Mesendoderm (in vitro differentiated cells): ENCODE data around the gene ACTR8.

ENCODE experiments used
- DNase-seq: peaks from one replicate; pipeline ENCODE4 v3.0.0; 2013
- H2AK5ac ChIP-seq: 2 replicates; pipeline ENCODE4 v1.6.1; 2013; ENCODE audit warnings: low read length, inconsistent platforms
- H2BK120ac ChIP-seq: 2 replicates; pipeline ENCODE4 v1.6.1; 2013; ENCODE audit warnings: low read depth, mild to moderate bottlenecking, low read length, moderate library complexity, mixed read lengths
- H2BK15ac ChIP-seq: replicated peaks from 2 replicates; pipeline ENCODE4 v1.6.1; 2013; ENCODE audit warnings: low read depth, mild to moderate bottlenecking, moderate library complexity
- H2BK5ac ChIP-seq: 2 replicates; pipeline ENCODE4 v1.6.1; 2013; ENCODE audit warnings: low read length, inconsistent platforms
- H3K18ac ChIP-seq: 2 replicates; pipeline ENCODE4 v1.6.1; 2013; ENCODE audit warnings: mild to moderate bottlenecking, low read length, mixed read lengths
- H3K23ac ChIP-seq: one replicate; pipeline ENCODE4 v1.6.1; 2013; ENCODE audit warnings: low read length
- H3K27ac ChIP-seq: 2 replicates; pipeline ENCODE4 v1.5.1; 2013; ENCODE audit warnings: low read depth, mild to moderate bottlenecking, inconsistent platforms, low read length, moderate library complexity
- H3K27me3 ChIP-seq: 2 replicates; pipeline ENCODE4 v1.6.1; 2013; ENCODE audit warnings: low read length, control low read depth, mild to moderate bottlenecking, inconsistent platforms; ENCODE audit not compliant: insufficient read depth, poor library complexity
- H3K36me3 ChIP-seq: 2 replicates; pipeline ENCODE4 v1.6.1; 2013; ENCODE audit warnings: low read length, inconsistent platforms; ENCODE audit not compliant: control insufficient read depth, insufficient read depth
- H3K4ac ChIP-seq: one replicate; pipeline ENCODE4 v1.6.1; 2013; ENCODE audit warnings: low read depth, mild to moderate bottlenecking, low read length, moderate library complexity
- H3K4me1 ChIP-seq: 2 replicates; pipeline ENCODE4 v1.6.1; 2013; ENCODE audit warnings: low read depth, low read length, inconsistent platforms; ENCODE audit not compliant: control insufficient read depth
- H3K4me2 ChIP-seq: 2 replicates; pipeline ENCODE4 v1.6.1; 2013; ENCODE audit warnings: low read length
- H3K4me3 ChIP-seq: 2 replicates; pipeline ENCODE4 v1.5.1; 2013; ENCODE audit warnings: mild to moderate bottlenecking, low read length
- H3K56ac ChIP-seq: one replicate; pipeline ENCODE4 v1.6.1; 2013; ENCODE audit warnings: low read length
- H3K79me1 ChIP-seq: 2 replicates; pipeline ENCODE4 v1.6.1; 2013; ENCODE audit warnings: low read length, inconsistent platforms
- H3K79me2 ChIP-seq: 2 replicates; pipeline ENCODE4 v1.6.1; 2013; ENCODE audit warnings: mild to moderate bottlenecking, low read length; ENCODE audit not compliant: control insufficient read depth, insufficient read depth
- H3K9ac ChIP-seq: 2 replicates; pipeline ENCODE4 v1.6.1; 2013; ENCODE audit warnings: low read length, inconsistent platforms
- H4K5ac ChIP-seq: one replicate; pipeline ENCODE4 v1.6.1; 2013; ENCODE audit warnings: low read length
- H4K8ac ChIP-seq: one replicate; pipeline ENCODE4 v1.6.1; 2013; ENCODE audit warnings: low read depth, mild to moderate bottlenecking, control low read depth, low read length, moderate library complexity
- WGBS: extraction: QIAGEN DNeasy Blood & Tissue Kit; methylation state at CpG from one replicate; pipeline ENCODE4 v1.1.7; 2013; ENCODE audit warnings: low lambda C conversion rate, missing lambda C conversion rate; ENCODE audit not compliant: insufficient coverage; ENCODE audit errors: extremely low coverage; 5-methylcytosine and 5-hydroxymethylcytosine counted together

Gene ACTR8

GRCh38 chr3:53862241-53862640 is 19.7 kb downstream of the ACTR8 start:
- Histone ChIP-seq H3K27ac (no peak overlapping the region), H3K36me3 (peaks cover 1% of the 10 kb centered on the region), H2AK5ac (no peak overlapping the region), H4K8ac (no peak overlapping the region), H3K23ac (no peak overlapping the region), H3K4me3 (no peak overlapping the region), H3K4me2 (no peak overlapping the region), H2BK5ac (no peak overlapping the region), H3K79me2 (no peaks in the 10 kb centered on the region), H3K4me1 (no peaks in the 10 kb centered on the region), H4K5ac (no peak overlapping the region), H3K56ac (no peak overlapping the region), H2BK120ac (no peak overlapping the region), H3K18ac (no peak overlapping the region), H3K4ac (no peak overlapping the region), H3K79me1 (no peaks in the 10 kb centered on the region), H3K27me3 (no peaks in the 10 kb centered on the region), H2BK15ac (no peak overlapping the region), H3K9ac (no peak overlapping the region)
- no peak for DNase-seq
- no CpG with 5 or more reads among the region's 3 CpGs for WGBS

DNA sequence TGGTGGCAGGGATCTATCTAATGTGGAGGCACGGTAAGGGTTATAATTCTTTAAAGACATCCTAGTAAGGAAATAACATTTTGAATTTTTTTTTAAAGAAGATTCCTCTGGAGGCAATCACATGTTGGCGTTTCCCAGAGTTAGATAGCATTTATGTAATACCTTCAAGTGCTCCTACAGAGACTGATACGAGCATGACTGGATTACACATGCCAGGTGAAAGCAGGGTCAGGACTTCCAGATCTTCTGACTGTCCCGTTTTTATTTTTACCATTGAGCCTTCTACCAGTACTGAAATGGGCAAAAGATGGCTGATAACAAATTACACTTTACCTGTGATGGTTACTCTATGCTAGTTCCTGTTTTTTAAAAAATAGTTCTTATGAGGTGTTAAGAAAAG is 21.8 kb downstream of the ACTR8 start:
- Histone ChIP-seq H3K27me3 (no peaks in the 10 kb centered on the region), H3K4me2 (no peak overlapping the region), H3K18ac (no peak overlapping the region), H3K4ac (no peak overlapping the region), H2AK5ac (no peak overlapping the region), H3K4me1 (no peaks in the 10 kb centered on the region), H4K5ac (no peak overlapping the region), H4K8ac (no peak overlapping the region), H3K27ac (no peak overlapping the region), H3K9ac (no peak overlapping the region), H3K4me3 (no peak overlapping the region), H3K56ac (no peak overlapping the region), H3K79me2 (no peaks in the 10 kb centered on the region), H2BK120ac (no peak overlapping the region), H2BK15ac (no peak overlapping the region), H3K36me3 (peaks cover 1% of the 10 kb centered on the region), H3K23ac (no peak overlapping the region), H2BK5ac (no peak overlapping the region), H3K79me1 (no peaks in the 10 kb centered on the region)
- no CpG with 5 or more reads among the region's 4 CpGs for WGBS
- no peak for DNase-seq

DNA sequence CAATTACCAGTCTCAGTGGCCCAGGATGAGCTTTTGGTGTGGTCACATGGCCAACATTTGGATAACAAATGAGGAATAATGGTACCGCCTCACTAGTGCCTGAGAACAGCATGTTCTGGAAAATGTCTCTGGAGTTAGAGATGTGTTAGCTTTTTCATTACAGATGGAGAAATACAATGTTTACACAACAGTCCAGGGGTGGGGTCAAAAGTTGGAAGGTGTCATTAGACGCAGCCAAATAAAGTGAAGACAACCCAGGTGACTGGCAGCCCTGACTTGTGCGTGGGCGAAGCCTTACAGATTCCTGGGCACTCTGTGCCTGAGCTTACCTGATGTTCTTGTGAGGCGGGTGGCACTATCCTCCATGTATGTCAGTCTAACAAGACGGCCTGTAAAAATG is 22.8 kb downstream of the ACTR8 start:
- DNase-seq: no peak
- H3K36me3 ChIP-seq: no peaks in the 10 kb centered on the region

DNA sequence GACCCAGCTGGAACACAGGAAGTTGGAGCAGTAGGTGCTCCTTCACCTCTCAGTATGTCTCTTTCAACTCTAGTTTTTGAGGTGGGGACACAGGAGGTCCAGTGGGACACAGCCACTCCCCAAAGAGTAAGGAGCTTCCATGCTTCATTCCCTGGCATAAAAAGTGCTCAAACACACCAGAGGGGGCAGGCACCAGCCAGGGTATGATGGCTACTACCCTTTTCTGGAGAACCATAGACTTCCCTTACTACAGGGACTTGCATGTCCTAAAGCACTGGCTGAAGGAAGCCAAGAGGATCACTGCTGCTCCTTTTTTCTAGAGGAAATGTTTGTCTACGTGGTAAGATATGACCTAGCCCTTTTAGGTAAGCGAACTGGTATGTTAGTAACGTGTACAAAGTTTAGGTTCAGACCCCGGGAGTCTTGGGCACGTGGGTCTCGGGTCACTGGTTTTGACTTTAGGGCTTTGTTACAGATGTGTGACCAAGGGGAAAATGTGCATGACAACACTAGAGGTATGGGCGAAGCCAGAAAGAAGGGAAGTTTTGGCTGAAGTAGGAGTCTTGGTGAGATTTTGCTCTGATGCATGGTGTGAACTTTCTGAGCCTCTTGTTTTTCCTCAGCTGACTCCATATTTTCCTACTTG is 23.7 kb downstream of the ACTR8 start:
- Histone ChIP-seq H3K4me2 (no peak overlapping the region), H3K27ac (no peak overlapping the region), H3K79me2 (no peaks in the 10 kb centered on the region), H2BK5ac (no peak overlapping the region), H3K36me3 (no peaks in the 10 kb centered on the region), H3K9ac (no peak overlapping the region), H3K4me3 (no peak overlapping the region), H3K18ac (no peak overlapping the region), H3K23ac (no peak overlapping the region), H3K4me1 (no peaks in the 10 kb centered on the region), H3K56ac (no peak overlapping the region), H2AK5ac (no peak overlapping the region), H2BK15ac (no peak overlapping the region), H2BK120ac (no peak overlapping the region), H4K5ac (no peak overlapping the region), H3K27me3 (no peaks in the 10 kb centered on the region), H3K4ac (no peak overlapping the region), H3K79me1 (no peaks in the 10 kb centered on the region), H4K8ac (no peak overlapping the region)
- DNase-seq: no peak
- WGBS: no CpG with 5 or more reads among the region's 7 CpGs

More for the DNA sequence above, 22.8 kb downstream of the ACTR8 start:
- H3K23ac ChIP-seq: no peak overlapping the region
- no peaks in the 10 kb centered on the region for H3K27me3 ChIP-seq
- no peak overlapping the region for H2AK5ac ChIP-seq
- H3K4me1 ChIP-seq: no peaks in the 10 kb centered on the region
- H3K4ac ChIP-seq: no peak overlapping the region
- H3K27ac ChIP-seq: no peak overlapping the region
- H4K8ac ChIP-seq: no peak overlapping the region
- H3K56ac ChIP-seq: no peak overlapping the region
- no peak overlapping the region for H3K18ac ChIP-seq
- H2BK120ac ChIP-seq: no peak overlapping the region
- H3K9ac ChIP-seq: no peak overlapping the region
- H3K79me1 ChIP-seq: no peaks in the 10 kb centered on the region
- WGBS: no CpG with 5 or more reads among the region's 6 CpGs
- no peak overlapping the region for H3K4me3 ChIP-seq
- H4K5ac ChIP-seq: no peak overlapping the region
- H2BK15ac ChIP-seq: no peak overlapping the region
- H2BK5ac ChIP-seq: no peak overlapping the region
- no peaks in the 10 kb centered on the region for H3K79me2 ChIP-seq
- H3K4me2 ChIP-seq: no peak overlapping the region

DNA sequence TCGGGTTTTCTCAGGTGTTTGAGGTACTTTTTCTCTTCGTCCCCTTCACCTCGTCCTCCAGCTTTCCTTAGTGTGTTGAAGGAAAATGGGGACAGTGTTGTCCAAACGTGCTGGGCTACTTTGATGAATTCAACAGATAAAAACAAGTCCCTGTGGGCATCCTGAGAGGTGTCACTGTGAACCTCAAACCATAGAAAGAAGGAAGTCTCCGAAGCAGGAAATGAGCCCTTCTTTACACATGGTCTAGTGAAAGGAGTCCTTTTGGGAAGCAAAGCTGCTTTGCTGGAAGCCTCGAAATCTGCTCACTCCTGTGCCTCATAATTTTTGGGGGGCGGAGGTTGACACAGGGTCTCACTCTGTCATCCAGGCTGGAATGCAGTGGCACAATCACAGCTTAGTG is 25.0 kb downstream of the ACTR8 start:
- H3K56ac ChIP-seq: no peak overlapping the region
- no peak overlapping the region for H3K4me3 ChIP-seq
- H3K4ac ChIP-seq: no peak overlapping the region
- H3K27me3 ChIP-seq: no peaks in the 10 kb centered on the region
- no peak overlapping the region for H2BK120ac ChIP-seq
- H3K23ac ChIP-seq: no peak overlapping the region
- H2BK15ac ChIP-seq: no peak overlapping the region
- no peak overlapping the region for H3K27ac ChIP-seq
- H2AK5ac ChIP-seq: no peak overlapping the region
- H3K9ac ChIP-seq: no peak overlapping the region
- WGBS: no CpG with 5 or more reads among the region's 7 CpGs
- H3K18ac ChIP-seq: no peak overlapping the region
- H3K4me1 ChIP-seq: no peaks in the 10 kb centered on the region
- H2BK5ac ChIP-seq: no peak overlapping the region
- H4K5ac ChIP-seq: no peak overlapping the region
- H4K8ac ChIP-seq: no peak overlapping the region
- DNase-seq: no peak
- H3K36me3 ChIP-seq: no peaks in the 10 kb centered on the region
- H3K4me2 ChIP-seq: no peak overlapping the region
- no peaks in the 10 kb centered on the region for H3K79me1 ChIP-seq
- no peaks in the 10 kb centered on the region for H3K79me2 ChIP-seq

DNA sequence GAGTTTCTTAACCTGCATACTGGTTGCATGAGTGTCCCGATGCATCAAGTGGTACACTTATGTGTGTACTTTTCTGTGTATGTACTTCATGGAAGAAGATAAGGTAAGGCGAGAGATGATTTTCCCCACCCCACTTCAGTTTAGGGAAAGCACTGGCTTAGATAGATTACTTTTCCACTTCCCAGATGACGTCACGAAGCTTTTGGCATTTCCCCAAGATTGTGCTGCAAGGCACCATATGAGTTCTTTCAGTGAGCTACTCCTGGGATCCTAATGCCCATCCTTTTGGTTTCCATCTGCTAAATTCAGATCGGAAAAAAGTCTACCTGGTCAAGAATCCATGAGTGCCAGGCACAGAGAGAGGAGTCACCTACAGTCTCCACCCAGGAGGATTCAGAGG is 31.1 kb downstream of the ACTR8 start:
- H3K4me3 ChIP-seq: no peak overlapping the region
- H2BK120ac ChIP-seq: no peak overlapping the region
- no peak overlapping the region for H2BK5ac ChIP-seq
- H3K79me1 ChIP-seq: no peaks in the 10 kb centered on the region
- H3K79me2 ChIP-seq: no peaks in the 10 kb centered on the region
- H2BK15ac ChIP-seq: no peak overlapping the region
- H2AK5ac ChIP-seq: no peak overlapping the region
- H3K4me2 ChIP-seq: no peak overlapping the region
- no peak overlapping the region for H4K8ac ChIP-seq
- no peak overlapping the region for H3K18ac ChIP-seq
- no peaks in the 10 kb centered on the region for H3K36me3 ChIP-seq
- H3K23ac ChIP-seq: no peak overlapping the region
- peaks cover 3% of the 10 kb centered on the region for H3K27me3 ChIP-seq
- H3K4ac ChIP-seq: no peak overlapping the region
- DNase-seq: no peak
- H3K27ac ChIP-seq: no peak overlapping the region
- no peak overlapping the region for H3K9ac ChIP-seq
- H3K56ac ChIP-seq: no peak overlapping the region
- H4K5ac ChIP-seq: no peak overlapping the region
- WGBS: no CpG with 5 or more reads among the region's 5 CpGs
- H3K4me1 ChIP-seq: no peaks in the 10 kb centered on the region
